M059J (cell line): ENCODE measurements around the gene TMEM198. TPM values are rescaled to one million over a fixed set of nuclear protein-coding genes. Genes with fewer than 3 reads are reported as not detected.

ENCODE experiments used
- DNase-seq: peaks from one replicate; pipeline ENCODE4 v3.0.0-alpha.2; 2012; ENCODE audit warnings: low read depth
- total RNA-seq: library from RNA; depleted of rRNA; stranded (reverse); fragments of >200 nt; shearing (Covaris generic); gene quantifications from 2 replicates; pipeline ENCODE4 v1.2.3, GENCODE V29; 2014; rRNA removed

The TMEM198 gene
- 2.5 and 3.5 TPM in 2 replicates for total RNA-seq

GRCh38 chr2:219543596-219544358, at the start of gene TMEM198, which contains the start of gene CHPF:
TSS of gene TMEM198 (plus strand) at chr2:219544028. CDS start at chr2:219544728, 700 bp downstream.
TSS of gene CHPF (minus strand) at chr2:219543809. CDS start at chr2:219543538, 271 bp downstream.
- peak; percentile 97 for DNase-seq

- DNase-seq = no peak
These were observed 48.8 kb upstream of the TMEM198 start for GRCh38 chr2:219494952-219495530.

- peak; percentile 66 for DNase-seq
These were observed 48.2 kb upstream of the TMEM198 start for GRCh38 chr2:219495531-219496122.

- no peak for DNase-seq
These were observed 47.5 kb upstream of the TMEM198 start for GRCh38 chr2:219496247-219496824.

GRCh38 chr2:219496825-219497494, 46.9 kb upstream of the TMEM198 start:
- no peak for DNase-seq

- DNase-seq = peak; percentile 86
These were observed 46.1 kb upstream of the TMEM198 start for GRCh38 chr2:219497495-219498279.

GRCh38 chr2:219498280-219499057, 45.4 kb upstream of the TMEM198 start, which contains the start of gene GMPPA:
TSS of gene GMPPA (plus strand) at chr2:219498891. CDS start at chr2:219499976, 1,085 bp downstream.
- peak; percentile 98 for DNase-seq

- no peak for DNase-seq
These were observed 44.8 kb upstream of the TMEM198 start for GRCh38 chr2:219499058-219499307.

GRCh38 chr2:219499555-219499954, 44.3 kb upstream of the TMEM198 start:
- DNase-seq = no peak

GRCh38 chr2:219500135-219500534, 43.7 kb upstream of the TMEM198 start:
- DNase-seq = peak; percentile 47

- DNase-seq = no peak
These were observed 42.0 kb upstream of the TMEM198 start for GRCh38 chr2:219501849-219502248.

GRCh38 chr2:219502618-219503017, 41.2 kb upstream of the TMEM198 start:
- no peak for DNase-seq

- no peak for DNase-seq
These were observed 38.2 kb upstream of the TMEM198 start for GRCh38 chr2:219505585-219505984.

- DNase-seq = no peak
These were observed 37.6 kb upstream of the TMEM198 start for GRCh38 chr2:219506153-219506801.

GRCh38 chr2:219506802-219507526, 36.9 kb upstream of the TMEM198 start:
- no peak for DNase-seq

- DNase-seq = no peak
These were observed 36.0 kb upstream of the TMEM198 start for GRCh38 chr2:219507581-219508443.

- no peak for DNase-seq
These were observed 35.4 kb upstream of the TMEM198 start for GRCh38 chr2:219508444-219508734.

GRCh38 chr2:219508971-219509779, 34.7 kb upstream of the TMEM198 start:
- no peak for DNase-seq
